ENCODE results near the gene EDEM1.
"Not testable (repeated sequence)": the region's sequence is repeated elsewhere in the genome, so short reads cannot be mapped to it uniquely, and the experiment has no call there.

EDEM1 gene

DNA sequence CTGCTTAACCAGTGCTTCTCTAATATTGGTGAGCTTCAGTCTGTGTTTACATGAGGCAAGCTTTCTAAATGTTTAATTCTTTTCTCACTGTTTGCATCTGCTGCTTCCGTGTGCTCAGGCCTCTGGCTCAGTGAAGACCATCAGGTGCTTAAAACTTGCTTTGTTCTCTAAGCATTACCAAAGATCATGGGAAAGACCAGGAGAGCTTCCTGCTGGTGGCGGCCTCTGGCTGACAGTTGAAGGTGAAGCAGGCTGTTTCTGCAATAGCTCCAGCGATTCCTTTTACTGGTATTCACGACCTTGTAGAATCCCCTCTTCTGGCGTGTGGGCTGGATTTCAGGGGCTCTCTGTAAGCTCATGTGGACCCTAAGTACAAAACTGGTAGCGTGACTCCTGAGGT is 45.1 kb downstream of the EDEM1 start:
- DNase-seq (ENCODE audit: low spot score): no peak

- DNase-seq (ENCODE audit: low spot score): no peak
Observed at GRCh38 chr3:5233026-5233425, 45.5 kb downstream of the EDEM1 start.

GRCh38 chr3:5235655-5236054 is 48.1 kb downstream of the EDEM1 start:
- DNase-seq (ENCODE audit: low spot score): no peak

DNA sequence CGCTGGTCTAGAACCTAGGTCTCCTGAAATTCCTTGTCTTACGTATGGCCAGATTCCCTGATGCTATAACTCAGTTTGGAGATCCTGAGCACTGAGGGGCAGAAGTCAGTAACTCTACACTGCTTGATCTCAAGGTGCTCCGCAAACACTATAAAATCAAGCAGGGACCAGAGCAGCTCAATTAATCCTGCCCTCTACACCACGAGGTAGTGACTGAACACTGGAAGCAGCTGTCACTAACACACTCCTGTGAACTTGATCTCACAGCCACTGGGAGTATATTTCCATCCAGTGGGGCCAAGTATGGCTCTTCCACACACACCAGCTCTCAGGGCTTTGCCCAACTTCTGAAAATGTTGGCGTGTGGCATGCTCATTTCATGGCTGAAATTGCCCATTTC is 51.0 kb downstream of the EDEM1 start:
- no peak for DNase-seq (ENCODE audit: low spot score)

- no peak for DNase-seq (ENCODE audit: low spot score)
Observed at GRCh38 chr3:5239602-5240001, 52.1 kb downstream of the EDEM1 start.

GRCh38 chr3:5240740-5241139 is 53.2 kb downstream of the EDEM1 start:
- DNase-seq (ENCODE audit: low spot score): no peak

DNA sequence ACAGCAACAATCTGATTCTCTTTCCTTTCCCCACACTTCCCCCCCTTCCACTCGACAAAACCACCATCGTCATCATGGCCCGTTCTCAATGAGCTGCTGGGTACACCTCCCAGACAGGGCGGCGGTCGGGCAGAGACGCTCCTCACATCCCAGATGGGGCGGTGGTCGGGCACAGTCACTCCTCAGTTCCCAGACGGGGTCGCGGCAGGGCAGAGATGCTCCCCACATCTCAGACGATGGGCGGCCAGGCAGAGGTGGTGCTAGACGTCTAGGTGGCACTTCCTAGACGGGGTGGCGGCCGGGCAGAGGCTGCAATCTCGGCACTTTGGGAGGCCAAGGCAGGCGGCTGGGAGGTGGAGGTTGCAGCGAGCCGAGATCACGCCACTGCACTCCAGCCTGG is 55.3 kb downstream of the EDEM1 start:
- not testable (repeated sequence) for DNase-seq (ENCODE audit: low spot score)

- DNase-seq (ENCODE audit: low spot score): no peak
Observed at GRCh38 chr3:5245927-5246326, 58.4 kb downstream of the EDEM1 start.

DNA sequence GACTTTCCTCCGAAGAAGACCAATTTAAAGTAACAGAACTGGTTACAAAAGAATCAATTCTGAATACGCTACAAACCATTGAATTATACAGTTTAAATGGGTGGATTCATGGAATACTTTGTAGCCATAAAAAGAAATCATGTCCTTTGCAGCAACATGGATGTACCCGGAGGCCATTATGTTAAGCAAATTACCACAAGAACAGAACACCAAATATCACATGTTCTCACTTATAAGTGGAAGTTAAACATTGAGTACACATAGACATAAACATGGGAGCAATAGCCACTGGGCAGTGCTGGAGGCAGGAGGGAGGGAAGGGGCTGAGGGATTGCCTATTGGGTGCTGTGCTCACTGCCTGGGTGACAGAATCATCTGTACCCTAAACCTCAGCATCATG is 61.3 kb downstream of the EDEM1 start:
- no peak for DNase-seq (ENCODE audit: low spot score)

DNA sequence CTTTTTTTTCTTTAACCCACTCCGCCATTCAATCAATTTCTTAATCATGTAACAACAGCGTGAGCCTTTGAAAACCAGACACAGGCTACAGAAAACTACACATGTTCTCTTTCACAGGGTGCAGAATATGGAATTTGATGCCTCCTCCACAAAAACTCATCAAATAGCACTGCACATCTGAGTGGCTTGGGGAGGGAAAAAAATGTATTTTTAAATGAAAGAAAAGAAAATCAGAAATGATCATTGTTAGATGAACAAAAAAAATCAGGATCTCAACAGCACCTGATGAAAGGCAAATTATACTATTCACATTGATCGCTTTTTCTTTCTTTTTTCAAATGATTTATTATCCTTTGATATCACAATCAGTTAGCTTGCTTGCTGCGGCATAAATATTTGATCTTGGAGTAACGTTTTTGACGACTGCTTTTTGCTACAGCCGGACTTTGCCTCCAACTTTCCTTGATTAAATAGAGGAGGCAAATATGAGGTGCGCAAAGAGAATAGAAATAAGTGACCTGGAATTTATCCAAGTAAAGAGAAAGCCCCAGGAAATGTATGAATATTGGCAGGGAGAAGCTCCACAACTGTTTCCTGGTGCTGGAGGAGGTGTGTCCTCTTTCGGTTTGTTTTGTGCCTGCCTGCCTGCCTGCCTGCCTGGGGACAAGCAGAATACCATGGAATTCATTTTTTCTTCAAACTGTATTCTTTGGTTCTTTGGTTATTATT is 63.1 kb downstream of the EDEM1 start:
- DNase-seq (ENCODE audit: low spot score): no peak

DNA sequence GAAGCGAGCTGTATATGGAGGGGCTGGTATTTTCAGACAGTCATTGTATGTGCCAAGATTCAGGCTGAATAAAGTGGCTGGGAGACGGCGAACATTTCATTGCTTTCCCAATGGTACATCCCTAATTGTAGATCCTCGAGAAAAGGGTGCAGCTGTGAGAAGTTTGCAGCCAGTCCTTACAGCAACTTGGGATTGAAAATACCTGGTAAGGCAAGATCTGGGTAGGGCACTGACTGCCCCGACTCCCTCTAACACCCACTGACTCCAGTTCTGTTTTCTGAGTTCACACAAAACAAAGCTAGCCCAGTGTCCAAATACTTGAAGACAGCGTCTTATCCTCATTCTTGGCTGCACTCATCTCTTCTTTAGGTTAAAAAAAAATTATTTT is 63.7 kb downstream of the EDEM1 start:
- DNase-seq (ENCODE audit: low spot score): no peak

DNA sequence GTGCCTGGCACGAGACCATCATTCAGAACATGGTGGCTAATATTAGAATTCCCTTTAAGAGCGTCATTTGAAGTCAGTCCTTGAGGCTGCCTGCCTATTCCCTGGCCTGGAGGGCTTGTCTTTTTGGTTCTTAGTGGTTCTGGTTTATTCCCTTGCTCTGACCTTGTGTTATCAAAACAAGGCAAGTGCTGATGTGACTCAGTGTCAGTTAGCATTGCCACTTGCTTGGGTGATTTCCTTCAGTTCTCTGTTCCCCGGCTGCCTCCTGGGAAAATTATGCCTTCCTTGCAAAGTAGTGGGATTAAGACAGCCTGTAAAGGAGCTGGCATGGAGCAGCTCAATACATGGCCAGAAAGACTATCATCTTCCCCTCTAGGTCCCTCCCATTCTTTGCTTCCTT is 64.6 kb downstream of the EDEM1 start:
- DNase-seq (ENCODE audit: low spot score): no peak

- DNase-seq (ENCODE audit: low spot score): no peak
Observed at GRCh38 chr3:5254281-5255048, 67.0 kb downstream of the EDEM1 start.

GRCh38 chr3:5255404-5256344 is 68.2 kb downstream of the EDEM1 start:
- DNase-seq (ENCODE audit: low spot score): no peak

DNA sequence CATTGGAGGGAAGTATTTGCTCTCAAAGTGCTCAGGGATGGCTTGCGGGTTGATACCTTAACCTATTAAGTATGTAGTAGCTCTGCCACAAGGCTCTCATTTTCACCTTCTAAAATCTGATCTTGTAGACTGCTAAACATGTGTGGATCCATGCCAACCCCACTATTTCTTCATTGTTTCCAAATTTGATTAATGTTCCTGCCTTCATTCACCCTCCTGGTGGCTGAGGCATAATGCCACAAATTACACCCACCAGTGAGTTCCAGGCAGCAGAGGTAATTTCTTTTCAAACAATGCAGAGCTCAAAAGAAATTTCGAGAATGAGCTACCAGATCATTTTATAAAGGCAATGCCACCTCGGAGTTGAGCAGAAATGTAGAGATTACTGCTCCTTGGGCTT is 71.0 kb downstream of the EDEM1 start:
- no peak for DNase-seq (ENCODE audit: low spot score)

GRCh38 chr3:5260992-5261501 is 73.5 kb downstream of the EDEM1 start:
- DNase-seq (ENCODE audit: low spot score): no peak

- DNase-seq (ENCODE audit: low spot score): no peak
Observed at GRCh38 chr3:5262507-5262906, 75.0 kb downstream of the EDEM1 start.

DNA sequence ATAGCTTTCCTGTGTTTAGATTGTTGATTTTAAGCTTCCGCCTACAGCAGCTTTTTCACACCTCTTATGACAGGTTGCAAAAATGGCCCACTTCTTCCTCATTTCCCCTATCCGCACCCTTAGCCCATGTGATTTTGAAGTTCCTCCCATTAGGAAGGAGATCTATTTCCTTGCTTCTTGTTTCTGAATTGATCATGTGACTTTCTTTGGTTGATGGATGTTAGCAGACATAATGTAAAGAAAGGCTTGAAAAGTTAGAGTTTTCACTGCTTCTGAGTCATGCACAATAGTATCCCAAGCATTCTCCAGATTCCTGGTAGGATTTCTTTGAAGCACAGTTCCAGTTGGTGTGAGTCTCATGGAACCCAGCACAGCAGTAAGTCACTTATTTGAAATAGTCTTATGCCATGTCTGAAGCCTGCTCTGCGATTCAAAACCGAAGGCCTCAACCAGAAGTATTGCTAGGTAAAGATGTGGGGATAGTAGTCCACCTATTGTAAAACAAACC is 76.6 kb downstream of the EDEM1 start:
- no peak for DNase-seq (ENCODE audit: low spot score)

- no peak for DNase-seq (ENCODE audit: low spot score)
Observed at GRCh38 chr3:5264896-5265770, 77.6 kb downstream of the EDEM1 start.

- DNase-seq (ENCODE audit: low spot score): no peak
Observed at GRCh38 chr3:5267252-5267651, 79.7 kb downstream of the EDEM1 start.

- no peak for DNase-seq (ENCODE audit: low spot score)
Observed at GRCh38 chr3:5267889-5268288, 80.4 kb downstream of the EDEM1 start.

Measured in RKO (cell line).